ENCODE data around the gene LRP5.

The LRP5 gene

GRCh38 chr11:68349461-68350249, 37.3 kb downstream of the LRP5 start:
- no peak for DNase-seq

GRCh38 chr11:68350759-68351449, 38.5 kb downstream of the LRP5 start:
- DNase-seq = no peak

DNA sequence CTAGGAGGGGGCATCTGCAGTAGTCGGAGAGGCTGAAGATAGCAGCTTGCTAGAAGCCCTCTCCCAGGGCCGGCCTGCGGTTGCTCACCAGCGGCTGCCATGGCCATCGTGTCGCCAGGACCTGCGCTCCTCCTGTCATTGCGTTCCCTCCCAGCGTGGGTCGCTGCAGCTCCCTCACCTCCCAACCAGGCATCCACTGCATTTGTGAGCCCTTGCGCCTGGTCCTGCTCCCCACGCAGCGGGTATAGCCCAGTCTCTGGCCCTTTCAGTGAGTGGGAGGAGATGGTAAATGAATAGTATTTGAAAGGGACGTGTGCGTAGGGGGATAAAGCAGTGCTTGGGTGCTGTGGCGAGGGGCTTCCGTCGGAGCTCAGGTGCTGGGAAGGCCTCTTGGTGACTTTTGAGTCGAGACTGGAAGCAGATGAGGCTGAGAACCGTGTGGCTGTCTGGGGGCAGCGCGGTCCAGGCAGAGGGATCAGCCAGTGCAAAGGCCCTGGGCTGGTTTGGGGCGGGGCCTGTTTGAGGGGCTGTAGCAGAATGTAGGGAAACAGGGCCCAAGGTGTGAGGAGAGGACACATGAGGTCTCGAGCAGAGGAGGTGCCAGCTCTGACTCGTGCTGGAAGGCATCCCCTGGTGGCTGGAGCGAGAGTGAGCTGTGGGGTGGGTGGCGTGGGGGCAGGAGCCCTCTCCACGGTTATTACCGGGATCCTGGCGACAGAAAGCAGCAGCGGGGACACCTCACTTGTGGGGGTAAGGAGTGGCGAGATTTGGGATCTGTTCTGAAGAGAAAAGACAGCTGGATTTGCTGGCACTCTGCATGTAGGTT, 39.3 kb downstream of the LRP5 start:
- DNase-seq = no peak

DNA sequence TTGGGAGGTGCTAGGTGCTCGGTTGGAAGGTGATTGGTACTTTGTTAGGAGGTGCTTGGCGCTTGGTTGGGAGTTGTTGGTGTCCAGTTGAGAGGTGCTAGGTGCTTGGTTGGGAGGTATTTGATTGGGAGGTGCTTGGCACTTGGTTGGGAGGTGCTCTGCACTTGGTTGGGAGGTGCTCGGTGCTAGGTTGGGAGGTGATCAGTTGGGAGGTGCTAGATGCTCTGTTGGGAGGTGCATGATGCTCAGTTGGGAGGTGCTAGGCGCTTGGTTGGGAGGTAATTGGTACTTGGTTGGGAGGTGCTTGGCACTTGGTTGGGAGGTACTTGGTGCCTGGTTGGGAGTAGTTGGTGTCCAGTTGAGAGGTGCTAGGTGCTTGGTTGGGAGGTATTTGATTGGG, 40.2 kb downstream of the LRP5 start:
- no peak for DNase-seq

GRCh38 chr11:68353118-68353517, 40.7 kb downstream of the LRP5 start:
- no peak for DNase-seq

- no peak for DNase-seq
Observed at GRCh38 chr11:68353669-68354068, 41.3 kb downstream of the LRP5 start.

GRCh38 chr11:68354148-68354872, 41.9 kb downstream of the LRP5 start:
- no peak for DNase-seq

GRCh38 chr11:68355471-68355870, 43.1 kb downstream of the LRP5 start:
- DNase-seq = no peak

DNA sequence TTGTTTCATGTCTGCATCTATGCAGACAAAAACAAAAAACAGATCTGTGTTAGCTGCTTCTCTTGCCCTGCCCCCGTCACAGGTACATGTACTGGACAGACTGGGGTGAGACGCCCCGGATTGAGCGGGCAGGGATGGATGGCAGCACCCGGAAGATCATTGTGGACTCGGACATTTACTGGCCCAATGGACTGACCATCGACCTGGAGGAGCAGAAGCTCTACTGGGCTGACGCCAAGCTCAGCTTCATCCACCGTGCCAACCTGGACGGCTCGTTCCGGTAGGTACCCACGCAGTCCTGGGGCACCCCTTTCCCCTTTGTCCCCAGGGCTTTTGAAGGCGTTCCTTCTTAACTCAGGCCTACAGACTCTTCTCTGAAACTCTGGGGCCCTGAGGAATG, 45.2 kb downstream of the LRP5 start:
- DNase-seq = no peak

GRCh38 chr11:68358416-68358815, 46.0 kb downstream of the LRP5 start:
- DNase-seq = no peak

DNA sequence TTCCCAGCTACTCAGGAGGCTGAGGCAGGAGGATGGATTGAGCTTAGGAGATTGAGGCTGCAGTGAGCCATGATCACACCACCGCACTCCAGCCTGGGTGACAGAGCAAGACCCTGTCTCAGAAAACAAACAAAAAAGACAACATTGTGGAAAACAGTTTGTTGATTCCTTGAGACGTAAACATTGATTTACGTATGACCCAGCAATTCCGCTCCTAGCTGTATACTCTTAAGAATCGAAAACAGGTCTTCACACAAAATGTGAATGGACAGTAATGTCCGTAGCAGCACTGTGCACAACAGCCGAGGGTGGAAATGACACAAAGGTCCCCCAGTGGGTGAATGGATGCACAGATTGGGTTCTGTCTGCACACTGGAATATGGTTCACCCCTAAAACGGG, 49.3 kb downstream of the LRP5 start:
- no peak for DNase-seq

DNA sequence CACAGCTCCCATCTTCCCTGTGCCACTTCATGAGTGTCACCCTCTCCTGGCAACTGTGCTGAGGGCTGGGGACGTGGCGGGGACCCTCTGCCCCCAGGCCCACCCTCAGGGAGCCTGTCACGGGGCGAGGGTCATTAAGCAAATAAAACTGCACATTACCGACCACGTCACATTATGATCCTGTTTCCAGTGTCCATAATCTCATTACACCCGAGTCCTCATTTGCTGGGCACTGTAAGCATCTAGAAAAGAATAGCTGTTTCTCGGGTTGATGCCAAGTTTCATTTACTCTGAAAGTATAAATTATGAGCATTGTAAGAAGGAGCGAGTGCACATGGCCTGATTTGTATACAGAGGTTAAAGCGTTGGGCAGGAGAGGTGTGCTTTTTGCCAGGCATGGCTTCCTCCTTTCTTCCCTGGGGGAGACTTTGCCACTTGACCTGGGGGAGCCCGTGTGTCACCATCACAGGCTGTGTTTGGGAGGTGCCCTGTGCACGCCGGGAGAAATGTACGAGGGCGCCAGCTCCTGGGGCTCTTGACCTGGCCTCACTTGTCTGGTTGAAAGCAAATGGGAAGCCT, 50.5 kb downstream of the LRP5 start:
- DNase-seq = no peak

DNA sequence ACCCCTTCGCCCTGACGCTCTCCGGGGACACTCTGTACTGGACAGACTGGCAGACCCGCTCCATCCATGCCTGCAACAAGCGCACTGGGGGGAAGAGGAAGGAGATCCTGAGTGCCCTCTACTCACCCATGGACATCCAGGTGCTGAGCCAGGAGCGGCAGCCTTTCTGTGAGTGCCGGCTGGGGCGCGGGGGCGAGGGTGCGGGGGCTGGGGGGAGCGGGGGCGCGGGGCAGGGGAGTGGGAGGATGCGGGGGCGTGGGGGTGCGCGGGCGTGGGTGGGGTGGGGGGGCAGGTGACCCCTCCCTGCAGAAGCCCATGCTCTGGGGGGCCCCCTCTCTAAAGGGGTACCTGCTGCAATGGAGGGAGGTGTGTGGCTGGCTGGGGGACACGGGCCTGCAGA, 51.4 kb downstream of the LRP5 start:
- no peak for DNase-seq

DNA sequence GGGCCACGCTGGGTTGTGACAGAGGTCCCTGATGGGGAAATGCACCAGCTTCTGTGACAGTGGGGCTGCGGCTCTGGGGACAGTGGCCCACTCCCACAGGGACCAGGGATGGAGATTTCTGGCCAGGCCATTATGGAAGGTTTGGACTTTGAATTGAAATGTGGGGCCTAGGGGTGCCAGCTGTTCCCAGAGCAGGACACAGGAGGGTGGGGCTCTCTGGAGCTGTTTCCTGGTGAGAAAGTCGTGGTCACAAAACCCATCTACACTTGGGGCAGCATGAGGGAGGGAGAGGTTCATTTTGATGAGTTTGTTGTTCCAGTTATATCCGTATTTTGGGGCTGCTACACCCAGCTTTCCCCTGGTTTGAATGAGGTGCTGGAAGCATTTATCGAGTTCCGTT, 52.2 kb downstream of the LRP5 start:
- no peak for DNase-seq

GRCh38 chr11:68365943-68366435, 53.6 kb downstream of the LRP5 start:
- no peak for DNase-seq

GRCh38 chr11:68367252-68367651, 54.9 kb downstream of the LRP5 start:
- no peak for DNase-seq

- DNase-seq = no peak
Observed at GRCh38 chr11:68369756-68370155, 57.4 kb downstream of the LRP5 start.

GRCh38 chr11:68370211-68371111, 58.1 kb downstream of the LRP5 start:
- peak; percentile 9 for DNase-seq

- no peak for DNase-seq
Observed at GRCh38 chr11:68371171-68372041, 59.0 kb downstream of the LRP5 start.

DNA sequence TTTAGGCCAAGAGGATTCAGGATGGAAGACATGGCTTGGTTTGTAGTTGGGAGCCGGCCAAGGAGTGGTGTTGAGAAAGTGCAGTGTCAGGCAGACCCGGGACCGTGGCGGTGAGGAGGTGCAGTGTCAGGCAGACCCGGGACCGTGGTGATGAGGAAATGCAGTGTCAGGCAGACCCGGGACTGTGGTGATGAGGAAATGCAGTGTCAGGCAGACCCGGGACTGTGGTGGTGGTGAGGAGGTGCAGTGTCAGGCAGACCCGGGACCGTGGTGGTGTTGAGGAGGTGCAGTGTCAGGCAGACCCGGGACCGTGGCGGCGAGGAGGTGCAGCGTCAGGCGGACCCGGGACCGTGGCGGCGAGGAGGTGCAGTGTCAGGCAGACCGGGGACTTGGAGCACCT, 59.7 kb downstream of the LRP5 start:
- no peak for DNase-seq

Measured in CD4-positive, alpha-beta T cell treated with Interleukin-21 for 1 hour (primary cell).